Vagina (tissue), 2 donors: ENCODE data around the gene MAP4K4. TPM values are rescaled to one million over a fixed set of nuclear protein-coding genes. Genes with fewer than 3 reads are reported as not detected.

Source experiments
- DNase-seq, 2 donors: peaks; one replicate each; pipeline ENCODE4 v3.0.0-alpha.2; 2017; ENCODE audit errors: extremely low spot score in 2 of 2
- H3K27ac ChIP-seq: fragments of 200-600 bp; sonication (generic); one replicate; pipeline ENCODE4 v1.5.1; 2019
- H3K27me3 ChIP-seq: fragments of 200-600 bp; sonication (generic); one replicate; pipeline ENCODE4 v1.5.1; 2019
- H3K36me3 ChIP-seq, 2 donors: fragments of 200-600 bp; sonication (generic); one replicate each; pipeline ENCODE4 v1.5.1; 2017 to 2019
- H3K4me1 ChIP-seq: fragments of 200-600 bp; sonication (generic); one replicate; pipeline ENCODE4 v1.5.1; 2019
- H3K4me3 ChIP-seq, 2 donors: fragments of 200-600 bp; sonication (generic); 1 replicate in 1 of 2; 2 replicates in 1 of 2; pipeline ENCODE4 v1.5.1; 2016 to 2019
- H3K9me3 ChIP-seq: fragments of 200-600 bp; sonication (generic); one replicate; pipeline ENCODE4 v1.5.1; 2019
- POLR2A ChIP-seq, 2 donors: fragments of 450-650 bp; IDR thresholded peaks; one replicate each; pipeline ENCODE4 v1.6.1; 2017; ENCODE audit warnings: antibody characterized with exemption in 2 of 2, mild to moderate bottlenecking in 2 of 2, moderate library complexity in 2 of 2
- POLR2AphosphoS5 ChIP-seq, 2 donors: sonication (generic); formaldehyde crosslinking; IDR thresholded peaks; one replicate each; pipeline ENCODE4 v1.9.0; 2017; ENCODE audit warnings: antibody characterized with exemption in 2 of 2, mild to moderate bottlenecking in 2 of 2, low read depth in 1 of 2; ENCODE audit not compliant: insufficient read depth in 1 of 2
- intact Hi-C: fragments of 100-400 bp; cut with DNase I; formaldehyde crosslinking; loops from one replicate; pipeline ENCODE4 v1.15.1; 2023
- total RNA-seq: library from RNA; depleted of rRNA; stranded (reverse); fragments of >200 nt; gene quantifications from one replicate; pipeline ENCODE4 v1.2.3, GENCODE V29; 2016
- TF ChIP-seq, protein P1 (sequence below), 3 experiments: fragments of 450-650 bp in 2 of 3; fragments of 200-600 bp in 1 of 3; sonication (generic) in 1 of 3; IDR thresholded peaks; one replicate each; pipeline ENCODE4 v1.5.1; 2017 to 2019; ENCODE audit warnings: antibody characterized with exemption in 3 of 3, mild to moderate bottlenecking in 2 of 3, moderate library complexity in 2 of 3

MAP4K4 gene
- total RNA-seq, 1 donor from 2014 or later: 75.9 TPM

DNA sequence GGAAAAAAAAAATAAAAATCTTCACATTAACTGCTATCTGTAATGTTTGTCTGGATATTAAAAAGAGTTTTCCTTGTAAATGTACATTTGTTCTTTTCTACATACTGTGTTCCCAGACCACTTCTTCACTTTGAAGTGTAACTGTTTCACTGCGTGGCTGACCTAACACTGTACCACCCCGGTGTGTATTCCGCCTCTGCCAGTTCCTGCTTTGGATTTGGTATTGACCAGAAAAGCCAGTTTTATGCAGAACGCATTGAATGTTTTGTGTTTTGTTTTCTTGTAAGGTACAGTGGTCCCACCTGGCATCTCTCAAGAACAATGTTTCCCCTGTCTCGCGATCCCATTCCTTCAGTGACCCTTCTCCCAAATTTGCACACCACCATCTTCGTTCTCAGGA, 166.0 kb downstream of the MAP4K4 start:
- Histone ChIP-seq H3K36me3 (peaks cover 0 to 68% of the 10 kb centered on the region in 2 donors), H3K4me3 (no peak overlapping the region), H3K9me3 (no peaks in the 10 kb centered on the region), H3K27me3 (no peaks in the 10 kb centered on the region), H3K27ac (no peak overlapping the region), H3K4me1 (no peaks in the 10 kb centered on the region)
- intact Hi-C loops: no loop called here
- DNase-seq: no peak
- TF ChIP-seq POLR2A (IDR thresholded peaks at IDR 0.05) (no peak), POLR2AphosphoS5 (IDR thresholded peaks at IDR 0.05; ENCODE audit: insufficient read depth in 1 of 2, low read depth in 1 of 2) (no peak)
- TF ChIP-seq, protein P1, sequence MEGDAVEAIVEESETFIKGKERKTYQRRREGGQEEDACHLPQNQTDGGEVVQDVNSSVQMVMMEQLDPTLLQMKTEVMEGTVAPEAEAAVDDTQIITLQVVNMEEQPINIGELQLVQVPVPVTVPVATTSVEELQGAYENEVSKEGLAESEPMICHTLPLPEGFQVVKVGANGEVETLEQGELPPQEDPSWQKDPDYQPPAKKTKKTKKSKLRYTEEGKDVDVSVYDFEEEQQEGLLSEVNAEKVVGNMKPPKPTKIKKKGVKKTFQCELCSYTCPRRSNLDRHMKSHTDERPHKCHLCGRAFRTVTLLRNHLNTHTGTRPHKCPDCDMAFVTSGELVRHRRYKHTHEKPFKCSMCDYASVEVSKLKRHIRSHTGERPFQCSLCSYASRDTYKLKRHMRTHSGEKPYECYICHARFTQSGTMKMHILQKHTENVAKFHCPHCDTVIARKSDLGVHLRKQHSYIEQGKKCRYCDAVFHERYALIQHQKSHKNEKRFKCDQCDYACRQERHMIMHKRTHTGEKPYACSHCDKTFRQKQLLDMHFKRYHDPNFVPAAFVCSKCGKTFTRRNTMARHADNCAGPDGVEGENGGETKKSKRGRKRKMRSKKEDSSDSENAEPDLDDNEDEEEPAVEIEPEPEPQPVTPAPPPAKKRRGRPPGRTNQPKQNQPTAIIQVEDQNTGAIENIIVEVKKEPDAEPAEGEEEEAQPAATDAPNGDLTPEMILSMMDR (IDR thresholded peaks at IDR 0.05): no peak

DNA sequence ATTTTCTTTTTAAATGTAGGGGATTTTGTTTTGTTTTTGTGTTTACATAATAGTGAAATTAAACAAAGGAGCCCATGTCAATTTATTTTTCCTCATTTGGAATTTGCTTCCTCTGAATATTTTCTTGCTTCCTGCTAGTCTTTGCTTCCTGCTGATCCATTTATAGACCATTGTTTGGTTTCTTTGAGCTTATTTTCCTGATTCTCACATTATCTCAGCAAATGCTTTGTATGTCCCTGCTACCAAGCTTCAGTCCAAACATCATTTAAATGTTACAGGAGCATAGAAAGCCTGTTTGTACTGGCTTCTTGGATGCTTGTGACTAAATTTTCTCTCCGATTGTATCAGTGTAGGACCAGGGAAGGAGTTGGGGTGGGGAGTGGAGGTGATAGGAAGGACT, 166.9 kb downstream of the MAP4K4 start:
- no peak overlapping the region for H3K27ac ChIP-seq
- intact Hi-C loops: no loop called here
- H3K36me3 ChIP-seq: peaks cover 0 to 65% of the 10 kb centered on the region in 2 donors
- DNase-seq: no peak
- TF ChIP-seq, protein P1 (IDR thresholded peaks at IDR 0.05): no peak
- TF ChIP-seq POLR2A (IDR thresholded peaks at IDR 0.05): no peak
- TF ChIP-seq POLR2AphosphoS5 (IDR thresholded peaks at IDR 0.05; ENCODE audit: insufficient read depth in 1 of 2, low read depth in 1 of 2): no peak
- no peak overlapping the region for H3K4me3 ChIP-seq
- H3K4me1 ChIP-seq: no peaks in the 10 kb centered on the region
- no peaks in the 10 kb centered on the region for H3K9me3 ChIP-seq
- no peaks in the 10 kb centered on the region for H3K27me3 ChIP-seq

- intact Hi-C loops: no loop called here
- no peak for DNase-seq
- Histone ChIP-seq H3K36me3 (peaks cover 0 to 76% of the 10 kb centered on the region in 2 donors), H3K9me3 (no peaks in the 10 kb centered on the region), H3K4me1 (no peaks in the 10 kb centered on the region), H3K27ac (no peak overlapping the region), H3K4me3 (no peak overlapping the region), H3K27me3 (no peaks in the 10 kb centered on the region)
- TF ChIP-seq POLR2A (IDR thresholded peaks at IDR 0.05): no peak
- no peak for TF ChIP-seq POLR2AphosphoS5 (IDR thresholded peaks at IDR 0.05; ENCODE audit: insufficient read depth in 1 of 2, low read depth in 1 of 2)
- TF ChIP-seq, protein P1 (IDR thresholded peaks at IDR 0.05): no peak
These were observed 171.0 kb downstream of the MAP4K4 start for GRCh38 chr2:101868525-101868924.

- TF ChIP-seq, protein P1 (IDR thresholded peaks at IDR 0.05): no peak
- TF ChIP-seq POLR2A (IDR thresholded peaks at IDR 0.05): no peak
- TF ChIP-seq POLR2AphosphoS5 (IDR thresholded peaks at IDR 0.05; ENCODE audit: insufficient read depth in 1 of 2, low read depth in 1 of 2): no peak
- no peak overlapping the region for H3K4me3 ChIP-seq
- DNase-seq: no peak
- intact Hi-C loops: no loop called here
- H3K27me3 ChIP-seq: no peaks in the 10 kb centered on the region
- H3K9me3 ChIP-seq: no peaks in the 10 kb centered on the region
- H3K4me1 ChIP-seq: no peaks in the 10 kb centered on the region
- H3K27ac ChIP-seq: no peak overlapping the region
- H3K36me3 ChIP-seq: peaks cover 0 to 87% of the 10 kb centered on the region in 2 donors
These were observed 172.0 kb downstream of the MAP4K4 start for GRCh38 chr2:101869527-101869926.

GRCh38 chr2:101870444-101870843, 172.9 kb downstream of the MAP4K4 start:
- Histone ChIP-seq H3K4me1 (no peaks in the 10 kb centered on the region), H3K36me3 (peaks cover 0 to 88% of the 10 kb centered on the region in 2 donors), H3K27me3 (no peaks in the 10 kb centered on the region), H3K4me3 (no peak overlapping the region), H3K27ac (no peak overlapping the region), H3K9me3 (no peaks in the 10 kb centered on the region)
- intact Hi-C loops: no loop called here
- TF ChIP-seq POLR2A (IDR thresholded peaks at IDR 0.05): no peak
- no peak for TF ChIP-seq POLR2AphosphoS5 (IDR thresholded peaks at IDR 0.05; ENCODE audit: insufficient read depth in 1 of 2, low read depth in 1 of 2)
- TF ChIP-seq, protein P1 (IDR thresholded peaks at IDR 0.05): no peak
- no peak for DNase-seq
